SW 1271 (cell line): ENCODE measurements around the gene ARHGAP10.

ENCODE experiments used
- DNase-seq, 2 experiments: peaks; one replicate each; lab custom pipeline; 2025; lab: John Stamatoyannopoulos, UW

The ARHGAP10 gene

GRCh38 chr4:147828331-147828905 lies 96.5 kb downstream of the ARHGAP10 start:
- DNase-seq: no peak

GRCh38 chr4:147829401-147830101 lies 97.7 kb downstream of the ARHGAP10 start:
- DNase-seq: no peak

GRCh38 chr4:147830102-147830463 lies 98.2 kb downstream of the ARHGAP10 start:
- DNase-seq: no peak

- peak; percentile 2 to 49 for DNase-seq
Measured at GRCh38 chr4:147830987-147831386, 99.1 kb downstream of the ARHGAP10 start.

- peak; percentile 58 to 76 for DNase-seq
Measured at GRCh38 chr4:147831551-147832171, 99.8 kb downstream of the ARHGAP10 start.

- no peak for DNase-seq
Measured at GRCh38 chr4:147833254-147833653, 101.4 kb downstream of the ARHGAP10 start.

GRCh38 chr4:147833741-147834140 lies 101.9 kb downstream of the ARHGAP10 start:
- DNase-seq: no peak

GRCh38 chr4:147834480-147834879 lies 102.6 kb downstream of the ARHGAP10 start:
- DNase-seq: no peak

GRCh38 chr4:147836807-147837206 lies 104.9 kb downstream of the ARHGAP10 start:
- DNase-seq: no peak

- DNase-seq: peak in 1 of 2 experiments; percentile 41
Measured at GRCh38 chr4:147837435-147837834, 105.5 kb downstream of the ARHGAP10 start.

GRCh38 chr4:147837854-147838253 lies 106.0 kb downstream of the ARHGAP10 start:
- no peak for DNase-seq

- no peak for DNase-seq
Measured at GRCh38 chr4:147839200-147839599, 107.3 kb downstream of the ARHGAP10 start.

GRCh38 chr4:147839663-147840062 lies 107.8 kb downstream of the ARHGAP10 start:
- no peak for DNase-seq

- no peak for DNase-seq
Measured at GRCh38 chr4:147840838-147841738, 109.2 kb downstream of the ARHGAP10 start.

- no peak for DNase-seq
Measured at GRCh38 chr4:147842573-147842972, 110.7 kb downstream of the ARHGAP10 start.

GRCh38 chr4:147843162-147843561 lies 111.3 kb downstream of the ARHGAP10 start:
- no peak for DNase-seq

GRCh38 chr4:147844781-147845180 lies 112.9 kb downstream of the ARHGAP10 start:
- no peak for DNase-seq

- DNase-seq: no peak
Measured at GRCh38 chr4:147846318-147847155, 114.6 kb downstream of the ARHGAP10 start.

GRCh38 chr4:147847751-147848590 lies 116.1 kb downstream of the ARHGAP10 start:
- DNase-seq: no peak

- no peak for DNase-seq
Measured at GRCh38 chr4:147848634-147849033, 116.7 kb downstream of the ARHGAP10 start.

GRCh38 chr4:147851135-147851534 lies 119.2 kb downstream of the ARHGAP10 start:
- DNase-seq: no peak
